HAP-1 (cell line): ENCODE measurements around the gene KCNK7.
"Not testable (repeated sequence)": the region's sequence is repeated elsewhere in the genome, so short reads cannot be mapped to it uniquely, and the experiment has no call there.

Experiments used
- DNase-seq, 2 experiments: peaks; one replicate each; pipeline ENCODE4 v3.0.0-alpha.2; 2016 to 2020; ENCODE audit warnings: low spot score in 2 of 2
- H3K27me3 ChIP-seq: fragments of 250-450 bp; sonication (Bioruptor Pico); 2 replicates; pipeline ENCODE4 v1.5.1; 2020; ENCODE audit warnings: low read depth, mild to moderate bottlenecking, moderate library complexity
- H3K36me3 ChIP-seq: fragments of 250-450 bp; sonication (Bioruptor Pico); replicated peaks from 2 replicates; pipeline ENCODE4 v1.5.1; 2020; ENCODE audit warnings: mild to moderate bottlenecking
- H3K4me1 ChIP-seq: fragments of 250-450 bp; sonication (Bioruptor Pico); 2 replicates; pipeline ENCODE4 v1.5.1; 2020; ENCODE audit warnings: mild to moderate bottlenecking
- H3K4me3 ChIP-seq: fragments of 250-450 bp; sonication (Bioruptor Pico); 2 replicates; pipeline ENCODE4 v1.5.1; 2020; ENCODE audit warnings: mild to moderate bottlenecking, moderate library complexity
- H3K9me3 ChIP-seq: fragments of 250-450 bp; sonication (Bioruptor Pico); 2 replicates; pipeline ENCODE4 v1.5.1; 2020; ENCODE audit warnings: mild to moderate bottlenecking, moderate library complexity
- in situ Hi-C: fragments of 300-500 bp; cut with MboI; formaldehyde crosslinking; loops from 3 replicates; pipeline ENCODE4 v1.14.3; 2020; ENCODE audit warnings: low sequenced_read_pairs, inconsistent platforms, mixed read lengths

Gene KCNK7

DNA sequence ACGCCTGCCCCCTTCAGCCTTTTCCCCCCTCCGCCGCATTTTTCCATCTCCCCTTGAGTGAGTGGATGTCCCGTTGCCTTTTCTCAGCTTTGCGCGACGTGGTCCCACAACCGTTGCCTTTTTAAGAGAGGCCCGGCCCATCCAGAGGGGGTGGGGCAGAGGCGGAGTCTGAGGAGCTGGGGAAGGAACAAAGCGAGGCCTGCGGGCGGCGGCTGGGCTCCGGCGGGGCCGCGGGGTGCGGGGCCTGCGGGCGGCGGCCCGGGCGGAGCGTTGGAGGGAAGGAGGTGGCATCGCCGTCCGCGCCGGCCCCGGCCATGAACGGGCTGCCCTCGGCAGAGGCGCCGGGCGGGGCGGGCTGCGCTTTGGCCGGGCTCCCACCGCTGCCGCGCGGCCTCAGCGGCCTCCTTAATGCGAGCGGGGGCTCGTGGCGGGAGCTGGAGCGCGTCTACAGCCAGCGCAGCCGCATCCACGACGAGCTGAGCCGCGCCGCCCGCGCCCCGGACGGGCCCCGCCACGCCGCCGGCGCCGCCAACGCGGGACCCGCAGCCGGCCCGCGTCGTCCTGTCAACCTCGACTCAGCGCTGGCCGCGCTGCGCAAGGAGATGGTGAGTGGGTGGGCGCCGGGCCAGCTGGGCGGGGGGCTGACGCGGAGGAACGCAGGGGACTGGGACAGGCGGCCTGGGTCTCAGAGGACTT is 23.1 kb downstream of the KCNK7 start, which contains the start of gene FAM89B:
FAM89B (plus strand) TSS at position 183 of the 696 bp plus-strand sequence; CDS start at position 315, 132 bp downstream.
- peaks cover 27% of the 10 kb centered on the region for H3K4me1 ChIP-seq
- peak; percentile 74 to 96 for DNase-seq
- peak within 1 kb of the TSS; percentile 98 for H3K4me3 ChIP-seq
- peaks cover 12% of the 10 kb centered on the region for H3K36me3 ChIP-seq
- no peaks in the 10 kb centered on the region for H3K9me3 ChIP-seq
- in situ Hi-C loops, result no loop called here
- H3K27me3 ChIP-seq, result no peaks in the 10 kb centered on the region

DNA sequence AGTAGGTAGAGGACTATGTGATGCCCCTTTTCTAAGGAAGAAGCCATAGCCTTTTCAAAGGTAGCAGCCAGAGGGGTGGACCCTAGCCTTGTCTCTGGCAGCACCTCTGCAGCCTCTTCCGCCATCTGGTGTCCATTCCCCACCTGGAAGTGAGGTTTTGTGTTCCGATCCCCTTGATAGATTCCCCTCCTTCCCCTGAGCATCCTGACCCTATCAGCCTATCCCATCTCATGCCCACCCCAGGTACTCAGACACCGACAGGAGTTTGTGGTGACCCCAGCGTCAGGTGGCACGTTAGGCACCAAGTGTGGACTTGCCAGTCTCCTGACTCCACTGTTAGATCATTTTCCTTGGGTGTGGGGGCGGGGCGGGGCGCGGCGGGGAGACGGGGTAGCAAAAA is 23.7 kb downstream of the KCNK7 start:
- no peaks in the 10 kb centered on the region for H3K9me3 ChIP-seq
- peak overlapping the region; percentile 98 for H3K4me3 ChIP-seq
- H3K36me3 ChIP-seq, result peaks cover 12% of the 10 kb centered on the region
- DNase-seq, result peak; percentile 32 to 54
- in situ Hi-C loops, result no loop called here
- peaks cover 27% of the 10 kb centered on the region for H3K4me1 ChIP-seq
- H3K27me3 ChIP-seq, result no peaks in the 10 kb centered on the region

DNA sequence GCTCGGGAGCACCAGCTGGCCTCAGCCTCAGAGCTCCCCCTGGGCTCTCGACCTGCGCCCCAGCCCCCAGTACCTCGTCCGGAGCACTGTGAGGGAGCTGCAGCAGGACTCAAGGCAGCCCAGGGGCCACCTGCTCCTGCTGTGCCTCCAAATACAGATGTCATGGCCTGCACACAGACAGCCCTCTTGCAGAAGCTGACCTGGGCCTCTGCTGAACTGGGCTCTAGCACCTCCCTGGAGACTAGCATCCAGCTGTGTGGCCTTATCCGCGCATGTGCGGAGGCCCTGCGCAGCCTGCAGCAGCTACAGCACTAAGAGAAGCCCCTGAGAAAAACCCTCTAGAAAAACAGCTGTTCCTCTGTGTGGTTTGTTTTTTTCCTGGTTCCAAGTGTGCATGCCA is 24.2 kb downstream of the KCNK7 start:
- H3K36me3 ChIP-seq, result peaks cover 12% of the 10 kb centered on the region
- no peak for DNase-seq
- H3K9me3 ChIP-seq, result no peaks in the 10 kb centered on the region
- no peaks in the 10 kb centered on the region for H3K27me3 ChIP-seq
- in situ Hi-C loops, result no loop called here
- peak overlapping the region; percentile 98 for H3K4me3 ChIP-seq
- H3K4me1 ChIP-seq, result peaks cover 27% of the 10 kb centered on the region

DNA sequence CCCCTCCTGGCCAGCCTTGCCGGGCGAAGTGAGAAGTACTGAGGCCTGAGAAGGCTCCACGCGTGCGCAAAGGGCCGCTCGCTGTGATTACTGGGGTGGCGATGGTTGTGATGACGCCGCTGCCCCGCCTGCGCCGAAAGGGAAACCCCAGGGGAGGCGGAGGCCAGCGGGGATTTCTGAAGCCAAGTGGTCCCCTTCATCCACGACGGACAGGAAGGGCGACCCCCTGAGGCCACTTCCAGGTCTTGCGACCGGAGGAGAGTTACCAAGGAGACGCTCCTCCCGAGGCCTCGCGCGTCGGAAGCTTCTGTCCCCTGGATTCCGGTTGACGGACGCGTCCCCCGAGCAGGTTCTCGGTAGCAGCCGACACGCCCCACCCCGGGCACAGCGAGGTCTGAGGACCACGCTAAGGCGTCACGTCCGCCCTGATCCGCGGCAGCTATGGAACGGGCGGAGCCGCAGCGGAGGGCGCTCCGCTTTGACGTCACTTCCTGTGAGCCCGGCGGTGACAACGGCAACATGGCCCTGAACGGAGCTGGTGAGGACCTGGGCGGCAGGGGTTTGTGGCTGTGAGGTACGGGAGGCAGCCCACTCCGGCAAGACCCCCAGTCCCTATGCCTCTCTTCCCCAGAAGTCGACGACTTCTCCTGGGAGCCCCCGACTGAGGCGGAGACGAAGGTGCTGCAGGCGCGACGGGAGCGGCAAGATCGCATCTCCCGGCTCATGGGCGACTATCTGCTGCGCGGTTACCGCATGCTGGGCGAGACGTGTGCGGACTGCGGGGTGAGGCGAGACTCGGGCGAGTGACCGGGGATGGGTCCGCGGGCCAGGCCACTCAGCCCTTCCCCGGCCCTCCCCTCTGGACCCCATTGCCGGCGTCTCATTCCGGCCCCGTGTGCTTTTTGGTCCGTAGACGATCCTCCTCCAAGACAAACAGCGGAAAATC is 25.4 kb downstream of the KCNK7 start, which contains the start of gene ZNRD2:
ZNRD2 (plus strand) TSS at position 505 of the 946 bp plus-strand sequence; CDS start at position 520, 15 bp downstream.
- H3K4me1 ChIP-seq, result peaks cover 27% of the 10 kb centered on the region
- peak; percentile 97 to 100 for DNase-seq
- in situ Hi-C loops, result no loop called here
- H3K4me3 ChIP-seq, result peak within 1 kb of the TSS; percentile 98
- H3K27me3 ChIP-seq, result no peaks in the 10 kb centered on the region
- peaks cover 12% of the 10 kb centered on the region for H3K36me3 ChIP-seq
- H3K9me3 ChIP-seq, result no peaks in the 10 kb centered on the region

DNA sequence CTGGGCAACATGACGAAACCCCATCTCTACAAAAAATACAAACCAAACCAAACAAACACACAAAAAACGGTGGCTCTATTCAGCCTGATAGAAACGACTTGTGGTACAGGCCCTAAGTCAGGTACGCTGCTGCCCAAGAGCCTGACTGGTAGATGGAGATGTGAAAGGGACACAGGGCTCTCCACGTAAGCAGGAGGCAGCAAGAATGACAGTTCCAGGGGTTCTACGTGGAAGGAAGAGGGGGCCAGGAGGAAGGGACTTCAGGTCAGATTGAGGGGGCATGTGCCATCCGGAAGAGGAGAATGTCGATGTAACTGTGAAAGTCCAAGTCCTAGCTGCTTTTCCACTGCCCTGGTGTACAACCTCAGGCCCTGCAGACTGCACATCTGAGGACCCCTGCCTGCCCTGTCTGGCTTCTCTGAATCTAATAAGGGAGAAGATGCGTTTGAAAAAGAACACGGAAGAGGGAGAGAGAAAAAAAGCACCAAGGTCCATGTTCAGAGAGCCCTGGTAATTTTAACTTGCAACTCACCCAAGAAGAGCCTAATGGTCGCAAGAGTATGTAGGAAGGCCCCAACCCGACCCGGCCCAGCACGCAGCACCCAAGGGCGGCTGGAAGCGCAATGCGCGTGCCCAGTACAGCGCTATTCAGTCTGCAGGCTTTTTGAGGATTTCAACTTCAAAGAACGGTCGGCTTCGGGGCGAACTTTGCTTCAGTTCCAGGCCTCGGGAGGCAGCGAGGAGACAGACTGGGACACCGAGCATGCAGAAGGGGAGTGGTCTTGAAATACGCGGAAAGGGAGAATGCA is 26.2 kb downstream of the KCNK7 start:
- Histone ChIP-seq H3K4me3 (peak overlapping the region; percentile 98), H3K27me3 (no peaks in the 10 kb centered on the region), H3K9me3 (no peaks in the 10 kb centered on the region), H3K4me1 (peaks cover 27% of the 10 kb centered on the region), H3K36me3 (peaks cover 12% of the 10 kb centered on the region)
- DNase-seq, result no peak
- in situ Hi-C loops, result no loop called here

DNA sequence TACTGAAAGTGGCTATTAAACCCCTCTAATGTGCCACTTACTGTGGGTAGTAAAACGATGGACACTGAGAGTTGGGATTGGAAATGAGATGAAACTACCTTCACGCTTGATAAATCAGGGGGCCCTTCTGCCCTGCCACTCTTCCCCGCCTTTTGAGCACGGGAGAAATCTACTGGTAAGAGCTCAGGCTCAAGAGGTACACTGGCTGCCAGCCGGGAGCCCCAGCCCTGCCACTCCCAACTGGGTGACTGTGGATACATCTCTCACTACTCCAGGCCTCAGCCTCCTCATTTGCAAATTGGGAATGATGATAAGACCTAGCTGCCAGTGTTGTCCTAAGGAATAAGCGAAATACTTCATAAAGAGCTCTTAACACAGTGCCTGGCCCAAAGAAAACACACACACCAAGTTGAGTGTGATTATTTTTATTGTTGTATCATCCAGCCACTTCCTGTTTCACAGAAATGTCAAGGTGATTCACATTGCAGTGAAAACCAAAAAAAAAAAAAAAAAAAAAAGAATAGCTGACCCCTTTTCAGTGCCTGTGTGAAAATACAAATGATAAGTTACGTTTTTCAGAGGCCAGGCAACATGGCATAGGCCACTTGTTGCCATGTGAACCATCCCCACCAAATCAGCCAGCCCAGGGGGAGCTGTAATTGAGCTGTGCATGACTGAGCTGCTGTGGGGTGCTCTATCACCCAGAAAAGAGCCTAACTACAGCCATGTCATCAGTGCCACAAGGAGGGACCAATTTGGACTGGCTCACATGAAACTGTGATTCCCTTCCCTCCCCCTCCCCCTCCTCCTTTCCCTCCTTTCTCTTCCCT is 29.8 kb downstream of the KCNK7 start:
- H3K4me1 ChIP-seq, result peaks cover 2% of the 10 kb centered on the region; the same call in 1 of the 2 replicates
- no peaks in the 10 kb centered on the region for H3K27me3 ChIP-seq
- no peak overlapping the region for H3K4me3 ChIP-seq
- in situ Hi-C loops, result no loop called here
- no peaks in the 10 kb centered on the region for H3K9me3 ChIP-seq
- 0 out of 2 replicates have a peak, but pooled peaks cover 5% of the 10 kb centered on the region for H3K36me3 ChIP-seq
- DNase-seq, result no peak

- DNase-seq, H3K27me3 ChIP-seq, in situ Hi-C loops, H3K9me3 ChIP-seq, H3K36me3 ChIP-seq, H3K4me1 ChIP-seq, H3K4me3 ChIP-seq: not testable (repeated sequence)
Measured at GRCh38 chr11:65564879-65565559, 30.6 kb downstream of the KCNK7 start.

GRCh38 chr11:65563601-65564000 is 32.0 kb downstream of the KCNK7 start:
- Histone ChIP-seq H3K4me1 (peaks cover 6% of the 10 kb centered on the region), H3K4me3 (no peak overlapping the region), H3K27me3 (no peaks in the 10 kb centered on the region), H3K36me3 (0 out of 2 replicates have a peak, but pooled peaks cover 3% of the 10 kb centered on the region), H3K9me3 (no peaks in the 10 kb centered on the region)
- no peak for DNase-seq
- in situ Hi-C loops, result no loop called here

GRCh38 chr11:65562788-65563187 is 32.8 kb downstream of the KCNK7 start:
- H3K4me3 ChIP-seq, result no peak overlapping the region
- in situ Hi-C loops, result no loop called here
- peaks cover 8% of the 10 kb centered on the region for H3K4me1 ChIP-seq
- no peaks in the 10 kb centered on the region for H3K9me3 ChIP-seq
- H3K27me3 ChIP-seq, result no peaks in the 10 kb centered on the region
- no peak for DNase-seq
- H3K36me3 ChIP-seq, result no peaks in the 10 kb centered on the region

GRCh38 chr11:65562020-65562419 is 33.6 kb downstream of the KCNK7 start:
- in situ Hi-C loops, result no loop called here
- Histone ChIP-seq H3K36me3 (no peaks in the 10 kb centered on the region), H3K27me3 (no peaks in the 10 kb centered on the region), H3K4me1 (peaks cover 12% of the 10 kb centered on the region), H3K9me3 (no peaks in the 10 kb centered on the region), H3K4me3 (no peak overlapping the region)
- DNase-seq, result no peak

GRCh38 chr11:65560555-65561418 is 34.8 kb downstream of the KCNK7 start:
- no peaks in the 10 kb centered on the region for H3K9me3 ChIP-seq
- peaks cover 15% of the 10 kb centered on the region for H3K4me1 ChIP-seq
- no peaks in the 10 kb centered on the region for H3K36me3 ChIP-seq
- H3K4me3 ChIP-seq, result no peak overlapping the region
- in situ Hi-C loops, result no loop called here
- no peaks in the 10 kb centered on the region for H3K27me3 ChIP-seq
- peak in 1 of 2 experiments; percentile 79 for DNase-seq
